Erythroblast (primary cell): ENCODE measurements around the gene KCNG2.

Source experiments
- GATA1 ChIP-seq: IDR thresholded peaks from 2 replicates; pipeline ENCODE4 v1.6.1; 2011; ENCODE audit warnings: low read depth, mild to moderate bottlenecking, control low read depth, low read length, moderate library complexity
- POLR2A ChIP-seq: IDR thresholded peaks from 2 replicates; pipeline ENCODE4 v1.6.1; 2011; ENCODE audit warnings: mild to moderate bottlenecking, low read length

DNA sequence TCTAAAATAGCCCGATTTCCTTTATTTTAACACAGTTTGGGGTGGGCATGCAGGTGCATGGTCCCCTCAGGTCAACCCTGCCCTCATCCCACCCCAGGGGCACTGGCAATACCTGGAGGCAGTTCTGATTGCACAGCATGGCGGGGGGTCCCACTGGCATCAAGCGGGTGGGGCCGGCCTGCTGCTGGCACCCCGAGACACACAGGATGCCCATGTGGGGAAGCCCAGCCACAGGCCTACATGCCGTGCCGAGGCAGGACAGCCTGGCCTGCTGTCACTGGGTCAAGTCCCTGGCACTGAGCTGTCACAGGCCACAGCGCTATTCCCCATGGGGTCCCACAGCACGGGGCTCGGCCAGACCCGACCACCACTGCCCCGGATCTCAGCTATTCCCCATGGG, 11.9 kb upstream of the KCNG2 start:
- TF ChIP-seq GATA1, result no peak
- TF ChIP-seq POLR2A, result no peak
